A673 (cell line): ENCODE data around the gene EDEM2. TPM values are rescaled to one million over a fixed set of nuclear protein-coding genes. Genes with fewer than 3 reads are reported as not detected.

ENCODE experiments used
- BruUV-seq: library from RNA; stranded (reverse); fragments of 400-500 nt; replicated peaks from 2 replicates; lab custom pipeline; 2021; lab: Mats Ljungman, UMichigan
- CTCF ChIA-PET: fragments of 300-600 bp; sonication (Branson Sonifier 250); formaldehyde crosslinking; loops from one replicate; lab custom pipeline; 2022; ENCODE audit warnings: antibody characterized with exemption; lab: Charles Lee
- POLR2A ChIA-PET: fragments of 300-600 bp; sonication (Branson Sonifier 250); formaldehyde crosslinking; loops from one replicate; lab custom pipeline; 2022; ENCODE audit warnings: antibody characterized with exemption; ENCODE audit not compliant: low non-redundant PET; lab: Charles Lee
- DNase-seq: peaks from one replicate; pipeline ENCODE4 v3.0.0-alpha.2; 2015; ENCODE audit warnings: low spot score
- H3K27ac ChIP-seq: fragments of 200-600 bp; sonication (generic); 2 replicates; pipeline ENCODE4 v1.5.1; 2016; ENCODE audit warnings: mixed run types, low read depth, mild to moderate bottlenecking, mixed read lengths, antibody characterized with exemption, low read length; ENCODE audit not compliant: poor library complexity, severe bottlenecking
- H3K27me3 ChIP-seq: fragments of 200-600 bp; sonication (generic); replicated peaks from 2 replicates; pipeline ENCODE4 v1.6.1; 2017; ENCODE audit warnings: mixed run types, low read depth, mild to moderate bottlenecking, mixed read lengths, antibody characterized with exemption, low read length; ENCODE audit not compliant: insufficient read depth, poor library complexity
- H3K36me3 ChIP-seq: fragments of 200-600 bp; sonication (generic); 2 replicates; pipeline ENCODE4 v1.6.1; 2016; ENCODE audit warnings: mixed run types, mild to moderate bottlenecking, mixed read lengths, antibody characterized with exemption, low read length; ENCODE audit not compliant: insufficient read depth, poor library complexity, severe bottlenecking
- H3K4me1 ChIP-seq: fragments of 200-600 bp; sonication (generic); 2 replicates; pipeline ENCODE4 v1.6.1; 2017; ENCODE audit warnings: mixed run types, mild to moderate bottlenecking, mixed read lengths, antibody characterized with exemption, low read length; ENCODE audit not compliant: insufficient read depth, poor library complexity, severe bottlenecking
- H3K4me3 ChIP-seq: fragments of 200-600 bp; sonication (generic); 2 replicates; pipeline ENCODE4 v1.5.1; 2016; ENCODE audit warnings: low read depth, mixed run types, mild to moderate bottlenecking, mixed read lengths, low read length; ENCODE audit not compliant: poor library complexity, severe bottlenecking
- H3K9me3 ChIP-seq: fragments of 200-600 bp; sonication (generic); 2 replicates; pipeline ENCODE4 v1.6.1; 2016; ENCODE audit warnings: mixed run types, low read depth, mild to moderate bottlenecking, mixed read lengths, antibody characterized with exemption, low read length; ENCODE audit not compliant: poor library complexity, severe bottlenecking
- EZH2 ChIP-seq: fragments of 200-600 bp; sonication (generic); IDR thresholded peaks from 2 replicates; pipeline ENCODE4 v1.6.1; 2017; ENCODE audit warnings: borderline replicate concordance, low read depth, mild to moderate bottlenecking, mixed read lengths, antibody characterized with exemption, low read length; ENCODE audit not compliant: poor library complexity, severe bottlenecking
- intact Hi-C: fragments of 100-400 bp; cut with micrococcal nuclease; formaldehyde crosslinking; loops from one replicate; pipeline ENCODE4 v1.10.0; 2022; ENCODE audit not compliant: unreplicated experiment
- total RNA-seq: library from RNA; stranded (reverse); gene quantifications from 2 replicates; pipeline ENCODE4 v1.2.3, GENCODE V29; 2021
- TF ChIP-seq, protein P1 (sequence below): fragments of 300-800, 200-600 bp; sonication (generic); conservative IDR thresholded peaks from 2 replicates; pipeline ENCODE4 v1.5.1; 2017; ENCODE audit warnings: low read depth, mild to moderate bottlenecking, antibody characterized with exemption, low read length, moderate library complexity, mixed read lengths

The EDEM2 gene
- total RNA-seq, 1 experiment from 2014 or later, result 13.6 TPM

DNA sequence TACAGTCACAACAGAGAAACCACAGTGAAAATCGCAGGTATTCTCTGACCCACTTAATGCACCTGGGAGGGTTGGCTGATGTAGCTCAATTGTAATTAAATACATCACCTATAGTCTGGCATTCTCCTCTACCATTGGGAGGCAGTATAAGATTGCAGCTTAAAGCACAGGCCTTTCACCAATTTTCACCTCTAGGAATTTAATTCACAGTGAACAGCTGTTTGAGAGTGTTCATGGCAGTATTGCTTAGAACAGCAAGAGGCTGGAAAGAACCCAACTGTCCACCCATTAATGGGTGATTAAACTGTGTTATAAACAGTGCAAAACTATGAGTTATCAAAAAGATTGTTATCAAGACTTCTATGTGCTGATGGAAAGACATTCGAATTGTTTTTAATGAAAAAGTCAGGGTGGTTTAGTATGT lies 2.0 kb downstream of the EDEM2 start:
- BruUV-seq, result no TSS peak
- no peak for TF ChIP-seq EZH2
- TF ChIP-seq, protein P1, sequence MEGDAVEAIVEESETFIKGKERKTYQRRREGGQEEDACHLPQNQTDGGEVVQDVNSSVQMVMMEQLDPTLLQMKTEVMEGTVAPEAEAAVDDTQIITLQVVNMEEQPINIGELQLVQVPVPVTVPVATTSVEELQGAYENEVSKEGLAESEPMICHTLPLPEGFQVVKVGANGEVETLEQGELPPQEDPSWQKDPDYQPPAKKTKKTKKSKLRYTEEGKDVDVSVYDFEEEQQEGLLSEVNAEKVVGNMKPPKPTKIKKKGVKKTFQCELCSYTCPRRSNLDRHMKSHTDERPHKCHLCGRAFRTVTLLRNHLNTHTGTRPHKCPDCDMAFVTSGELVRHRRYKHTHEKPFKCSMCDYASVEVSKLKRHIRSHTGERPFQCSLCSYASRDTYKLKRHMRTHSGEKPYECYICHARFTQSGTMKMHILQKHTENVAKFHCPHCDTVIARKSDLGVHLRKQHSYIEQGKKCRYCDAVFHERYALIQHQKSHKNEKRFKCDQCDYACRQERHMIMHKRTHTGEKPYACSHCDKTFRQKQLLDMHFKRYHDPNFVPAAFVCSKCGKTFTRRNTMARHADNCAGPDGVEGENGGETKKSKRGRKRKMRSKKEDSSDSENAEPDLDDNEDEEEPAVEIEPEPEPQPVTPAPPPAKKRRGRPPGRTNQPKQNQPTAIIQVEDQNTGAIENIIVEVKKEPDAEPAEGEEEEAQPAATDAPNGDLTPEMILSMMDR, result peak; percentile 80
- DNase-seq, result peak; percentile 71
- Histone ChIP-seq H3K4me3 (no peak overlapping the region), H3K4me1 (no peaks in the 10 kb centered on the region), H3K36me3 (peaks cover 9% of the 10 kb centered on the region), H3K27me3 (no peaks in the 10 kb centered on the region), H3K27ac (no peak overlapping the region), H3K9me3 (no peaks in the 10 kb centered on the region)
- ChIA-PET POLR2A (no interaction called here), CTCF (interaction anchor here (0.6 to 1.1 kb wide), 9 partner anchors 31 to 302 kb away, joined by 3 to 10 read pairs (median 4); partner anchors contain the start of gene EIF6)
- intact Hi-C loops, result loop anchor here (1.0 to 10.0 kb wide), 4 partner anchors 63 to 302 kb away; partner anchors contain the start of genes ACSS2 and GGT7

DNA sequence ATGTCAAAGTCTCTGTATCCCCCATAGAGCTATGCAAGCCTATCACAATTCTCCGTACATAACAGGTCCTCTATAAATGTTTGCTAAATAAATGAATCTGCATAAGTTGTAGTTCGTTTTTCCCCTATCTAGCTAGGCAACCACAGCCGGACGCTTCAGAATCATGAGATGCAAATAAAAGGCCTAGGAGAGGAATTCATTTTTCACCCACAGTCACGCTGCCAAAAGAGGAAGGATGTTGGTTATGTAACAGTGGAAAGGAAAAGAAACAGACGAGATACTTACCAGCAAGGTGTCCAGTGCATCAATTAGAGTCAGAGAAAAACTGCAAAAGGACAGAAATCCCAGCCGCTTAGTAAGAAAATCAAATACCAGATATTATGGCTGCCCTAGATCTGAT lies 2.4 kb downstream of the EDEM2 start:
- Histone ChIP-seq H3K4me1 (no peaks in the 10 kb centered on the region), H3K27me3 (no peaks in the 10 kb centered on the region), H3K9me3 (no peaks in the 10 kb centered on the region), H3K27ac (no peak overlapping the region), H3K4me3 (no peak overlapping the region), H3K36me3 (peaks cover 9% of the 10 kb centered on the region)
- ChIA-PET CTCF (interaction anchor here (0.6 to 1.1 kb wide), 8 partner anchors 31 to 302 kb away, joined by 3 to 8 read pairs (median 4); no protein-coding TSS in a partner anchor), POLR2A (no interaction called here)
- intact Hi-C loops, result loop anchor here (1.0 to 10.0 kb wide), 4 partner anchors 64 to 303 kb away; partner anchors contain the start of genes ACSS2 and GGT7
- no TSS peak for BruUV-seq
- TF ChIP-seq EZH2, result no peak
- TF ChIP-seq, protein P1, result no peak
- DNase-seq, result no peak

DNA sequence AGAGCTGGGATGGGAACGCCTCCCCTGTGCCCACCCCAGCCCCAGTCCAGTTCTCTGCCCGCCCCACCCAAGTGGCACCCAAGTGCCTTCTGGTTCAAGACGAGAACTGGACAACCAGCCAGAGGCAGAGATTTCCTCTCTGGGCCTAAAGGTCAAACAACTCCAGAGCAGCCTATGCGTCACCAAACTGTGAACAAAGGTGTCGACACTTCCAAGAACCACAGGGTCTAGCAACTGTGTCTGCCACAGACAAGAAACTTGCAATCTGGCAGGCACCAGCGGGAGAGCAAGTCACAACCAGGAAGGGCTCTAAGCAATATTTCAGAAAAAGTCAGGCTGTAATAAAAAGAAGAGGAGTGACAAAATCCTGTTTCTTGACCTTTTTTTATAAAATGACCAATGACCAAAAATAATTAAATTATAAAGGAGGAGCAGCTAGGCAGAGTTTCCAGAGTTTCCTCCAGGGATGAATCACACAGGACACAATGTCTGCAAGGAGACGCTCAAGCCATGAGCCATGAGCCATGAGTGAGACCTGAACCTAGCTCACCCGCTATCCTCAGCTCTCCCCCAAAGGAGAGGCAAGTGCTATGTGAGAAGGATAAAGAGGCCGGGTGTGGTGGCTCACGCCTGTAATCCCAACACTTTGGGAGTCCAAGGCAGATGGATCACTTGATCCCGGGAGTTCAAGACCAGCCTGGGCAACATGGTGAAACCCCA lies 11.1 kb downstream of the EDEM2 start:
- Histone ChIP-seq H3K27ac (no peak overlapping the region), H3K9me3 (no peaks in the 10 kb centered on the region), H3K36me3 (peaks cover 8% of the 10 kb centered on the region), H3K4me1 (no peaks in the 10 kb centered on the region), H3K27me3 (no peaks in the 10 kb centered on the region), H3K4me3 (no peak overlapping the region)
- intact Hi-C loops, result no loop called here
- ChIA-PET CTCF (no interaction called here), POLR2A (no interaction called here)
- no peak for DNase-seq
- TF ChIP-seq EZH2, result no peak
- TF ChIP-seq, protein P1, result no peak
- BruUV-seq, result no TSS peak
